Measurements from ENCODE around the gene HSPBP1. TPM values are rescaled to one million over a fixed set of nuclear protein-coding genes. Genes with fewer than 3 reads are reported as not detected.

HSPBP1 gene
- total and polyA plus RNA-seq, 9 of the 15 experiments (the other 6 are each of a cell fraction or from before 2014, with no cell fraction given), result 0.83 to 81.3 (median 21.8) TPM

DNA sequence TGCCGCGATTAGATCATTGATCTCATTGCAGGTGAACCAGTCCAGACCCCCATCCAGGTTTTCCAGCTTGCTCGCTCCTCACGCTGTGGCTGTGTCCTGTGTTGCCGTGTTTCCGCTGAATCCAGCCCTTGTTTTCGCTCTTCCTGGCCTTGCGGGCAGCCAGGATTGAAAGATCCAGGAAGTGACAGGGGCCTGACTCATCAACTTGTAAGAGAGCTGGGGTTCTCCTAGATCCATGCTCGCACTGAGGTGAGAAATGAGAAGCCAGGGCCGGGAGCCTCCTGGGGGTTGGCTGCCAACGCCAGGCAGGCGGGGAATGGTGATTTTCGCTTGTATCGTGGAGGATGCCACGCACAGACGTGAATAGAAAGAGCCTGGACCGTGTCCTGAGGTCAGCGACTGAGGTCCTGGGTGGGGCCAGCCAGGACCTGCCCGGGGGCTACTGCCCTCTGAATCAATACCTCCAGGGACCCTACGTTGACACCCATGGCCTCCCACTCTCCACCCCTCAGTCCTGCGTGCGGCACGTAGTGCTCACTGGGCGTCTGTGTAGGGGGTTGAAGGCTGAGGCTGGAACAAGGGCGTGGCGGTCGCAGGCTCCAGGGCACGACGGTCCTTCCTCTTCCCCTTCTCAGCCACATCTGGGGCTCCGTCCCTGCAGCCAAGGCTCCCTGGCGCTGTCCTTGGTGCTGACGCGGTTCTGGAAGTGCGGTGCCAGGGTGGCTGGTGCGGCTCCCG, 63.3 kb downstream of the HSPBP1 start (continued):
- TF ChIP-seq, protein P1, sequence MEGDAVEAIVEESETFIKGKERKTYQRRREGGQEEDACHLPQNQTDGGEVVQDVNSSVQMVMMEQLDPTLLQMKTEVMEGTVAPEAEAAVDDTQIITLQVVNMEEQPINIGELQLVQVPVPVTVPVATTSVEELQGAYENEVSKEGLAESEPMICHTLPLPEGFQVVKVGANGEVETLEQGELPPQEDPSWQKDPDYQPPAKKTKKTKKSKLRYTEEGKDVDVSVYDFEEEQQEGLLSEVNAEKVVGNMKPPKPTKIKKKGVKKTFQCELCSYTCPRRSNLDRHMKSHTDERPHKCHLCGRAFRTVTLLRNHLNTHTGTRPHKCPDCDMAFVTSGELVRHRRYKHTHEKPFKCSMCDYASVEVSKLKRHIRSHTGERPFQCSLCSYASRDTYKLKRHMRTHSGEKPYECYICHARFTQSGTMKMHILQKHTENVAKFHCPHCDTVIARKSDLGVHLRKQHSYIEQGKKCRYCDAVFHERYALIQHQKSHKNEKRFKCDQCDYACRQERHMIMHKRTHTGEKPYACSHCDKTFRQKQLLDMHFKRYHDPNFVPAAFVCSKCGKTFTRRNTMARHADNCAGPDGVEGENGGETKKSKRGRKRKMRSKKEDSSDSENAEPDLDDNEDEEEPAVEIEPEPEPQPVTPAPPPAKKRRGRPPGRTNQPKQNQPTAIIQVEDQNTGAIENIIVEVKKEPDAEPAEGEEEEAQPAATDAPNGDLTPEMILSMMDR (IDR thresholded peaks at IDR 0.05 in 2 of 3, conservative IDR thresholded peaks at IDR 0.05 in 1 of 3; ENCODE audit: insufficient read depth in 2 of 3, low read depth in 1 of 3, low read length in 3 of 3), result no peak
- TF ChIP-seq TAF15 (IDR thresholded peaks at IDR 0.05; ENCODE audit: low read depth, low read length), result no peak
- peak; percentile 25; the same call in 1 of the 2 replicates for TF ChIP-seq HSF4 (CRISPR knock-in tag; IDR thresholded peaks at IDR 0.05; ENCODE audit: borderline replicate concordance)
- no peak for TF ChIP-seq ZNF76 (CRISPR knock-in tag; IDR thresholded peaks at IDR 0.05; ENCODE audit: borderline replicate concordance)
- no peak for TF ChIP-seq SIRT6 (IDR thresholded peaks at IDR 0.05; ENCODE audit: low read depth, low read length)
- TF ChIP-seq, protein P2, sequence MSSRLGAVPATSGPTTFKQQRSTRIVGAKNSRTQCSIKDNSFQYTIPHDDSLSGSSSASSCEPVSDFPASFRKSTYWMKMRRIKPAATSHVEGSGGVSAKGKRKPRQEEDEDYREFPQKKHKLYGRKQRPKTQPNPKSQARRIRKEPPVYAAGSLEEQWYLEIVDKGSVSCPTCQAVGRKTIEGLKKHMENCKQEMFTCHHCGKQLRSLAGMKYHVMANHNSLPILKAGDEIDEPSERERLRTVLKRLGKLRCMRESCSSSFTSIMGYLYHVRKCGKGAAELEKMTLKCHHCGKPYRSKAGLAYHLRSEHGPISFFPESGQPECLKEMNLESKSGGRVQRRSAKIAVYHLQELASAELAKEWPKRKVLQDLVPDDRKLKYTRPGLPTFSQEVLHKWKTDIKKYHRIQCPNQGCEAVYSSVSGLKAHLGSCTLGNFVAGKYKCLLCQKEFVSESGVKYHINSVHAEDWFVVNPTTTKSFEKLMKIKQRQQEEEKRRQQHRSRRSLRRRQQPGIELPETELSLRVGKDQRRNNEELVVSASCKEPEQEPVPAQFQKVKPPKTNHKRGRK (tag; IDR thresholded peaks at IDR 0.05), result no peak
- no peak for TF ChIP-seq SRSF1 (IDR thresholded peaks at IDR 0.05; ENCODE audit: low read depth, low read length)
- TF ChIP-seq NR4A1 (CRISPR knock-in tag; IDR thresholded peaks at IDR 0.05), result no peak
- no peak for TF ChIP-seq NR4A1 (tag; IDR thresholded peaks at IDR 0.05)
- TF ChIP-seq, protein P3, sequence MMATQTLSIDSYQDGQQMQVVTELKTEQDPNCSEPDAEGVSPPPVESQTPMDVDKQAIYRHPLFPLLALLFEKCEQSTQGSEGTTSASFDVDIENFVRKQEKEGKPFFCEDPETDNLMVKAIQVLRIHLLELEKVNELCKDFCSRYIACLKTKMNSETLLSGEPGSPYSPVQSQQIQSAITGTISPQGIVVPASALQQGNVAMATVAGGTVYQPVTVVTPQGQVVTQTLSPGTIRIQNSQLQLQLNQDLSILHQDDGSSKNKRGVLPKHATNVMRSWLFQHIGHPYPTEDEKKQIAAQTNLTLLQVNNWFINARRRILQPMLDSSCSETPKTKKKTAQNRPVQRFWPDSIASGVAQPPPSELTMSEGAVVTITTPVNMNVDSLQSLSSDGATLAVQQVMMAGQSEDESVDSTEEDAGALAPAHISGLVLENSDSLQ (IDR thresholded peaks at IDR 0.05), result peak; percentile 88
- peak; percentile 82; the same call in 1 of the 2 replicates for TF ChIP-seq ZNF717 (CRISPR knock-in tag; IDR thresholded peaks at IDR 0.05)
- TF ChIP-seq, protein P4, sequence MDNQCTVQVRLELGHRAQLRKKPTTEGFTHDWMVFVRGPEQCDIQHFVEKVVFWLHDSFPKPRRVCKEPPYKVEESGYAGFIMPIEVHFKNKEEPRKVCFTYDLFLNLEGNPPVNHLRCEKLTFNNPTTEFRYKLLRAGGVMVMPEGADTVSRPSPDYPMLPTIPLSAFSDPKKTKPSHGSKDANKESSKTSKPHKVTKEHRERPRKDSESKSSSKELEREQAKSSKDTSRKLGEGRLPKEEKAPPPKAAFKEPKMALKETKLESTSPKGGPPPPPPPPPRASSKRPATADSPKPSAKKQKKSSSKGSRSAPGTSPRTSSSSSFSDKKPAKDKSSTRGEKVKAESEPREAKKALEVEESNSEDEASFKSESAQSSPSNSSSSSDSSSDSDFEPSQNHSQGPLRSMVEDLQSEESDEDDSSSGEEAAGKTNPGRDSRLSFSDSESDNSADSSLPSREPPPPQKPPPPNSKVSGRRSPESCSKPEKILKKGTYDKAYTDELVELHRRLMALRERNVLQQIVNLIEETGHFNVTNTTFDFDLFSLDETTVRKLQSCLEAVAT (IDR thresholded peaks at IDR 0.05), result peak; percentile 63 to 89
- peak; percentile 85 for TF ChIP-seq MAFF (IDR thresholded peaks at IDR 0.05; ENCODE audit: low read length)
- TF ChIP-seq ARNT (IDR thresholded peaks at IDR 0.05), result peak; percentile 89; a peak in 3 of 4 replicates
- TF ChIP-seq, protein P5, sequence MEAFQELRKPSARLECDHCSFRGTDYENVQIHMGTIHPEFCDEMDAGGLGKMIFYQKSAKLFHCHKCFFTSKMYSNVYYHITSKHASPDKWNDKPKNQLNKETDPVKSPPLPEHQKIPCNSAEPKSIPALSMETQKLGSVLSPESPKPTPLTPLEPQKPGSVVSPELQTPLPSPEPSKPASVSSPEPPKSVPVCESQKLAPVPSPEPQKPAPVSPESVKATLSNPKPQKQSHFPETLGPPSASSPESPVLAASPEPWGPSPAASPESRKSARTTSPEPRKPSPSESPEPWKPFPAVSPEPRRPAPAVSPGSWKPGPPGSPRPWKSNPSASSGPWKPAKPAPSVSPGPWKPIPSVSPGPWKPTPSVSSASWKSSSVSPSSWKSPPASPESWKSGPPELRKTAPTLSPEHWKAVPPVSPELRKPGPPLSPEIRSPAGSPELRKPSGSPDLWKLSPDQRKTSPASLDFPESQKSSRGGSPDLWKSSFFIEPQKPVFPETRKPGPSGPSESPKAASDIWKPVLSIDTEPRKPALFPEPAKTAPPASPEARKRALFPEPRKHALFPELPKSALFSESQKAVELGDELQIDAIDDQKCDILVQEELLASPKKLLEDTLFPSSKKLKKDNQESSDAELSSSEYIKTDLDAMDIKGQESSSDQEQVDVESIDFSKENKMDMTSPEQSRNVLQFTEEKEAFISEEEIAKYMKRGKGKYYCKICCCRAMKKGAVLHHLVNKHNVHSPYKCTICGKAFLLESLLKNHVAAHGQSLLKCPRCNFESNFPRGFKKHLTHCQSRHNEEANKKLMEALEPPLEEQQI (IDR thresholded peaks at IDR 0.05), result peak; percentile 33; the same call in 1 of the 2 replicates
- no peak for TF ChIP-seq CEBPG (CRISPR knock-in tag; IDR thresholded peaks at IDR 0.05)
- no peak for TF ChIP-seq CEBPG (tag; conservative IDR thresholded peaks at IDR 0.05 in 1 of 2, IDR thresholded peaks at IDR 0.05 in 1 of 2)
- peak; percentile 72 for TF ChIP-seq TCF3 (CRISPR knock-in tag; IDR thresholded peaks at IDR 0.05)
